SH-SY5Y (cell line): ENCODE measurements around the gene HPS3.
A peak's percentile ranks its signal among the peaks of the same experiment; 100 is the strongest.

Source experiments
- GATA2 ChIP-seq: IDR thresholded peaks from 2 replicates; pipeline ENCODE4 v1.6.1; 2011; ENCODE audit warnings: mild to moderate bottlenecking, low read depth, low read length
- GATA3 ChIP-seq: IDR thresholded peaks from 2 replicates; pipeline ENCODE4 v1.6.1; 2011; ENCODE audit warnings: low read depth, mild to moderate bottlenecking, low read length, moderate library complexity

HPS3 gene

GRCh38 chr3:149198611-149199010, 69.2 kb downstream of the HPS3 start:
- TF ChIP-seq GATA3 (no peak), GATA2 (no peak)

GRCh38 chr3:149199474-149199873, 70.0 kb downstream of the HPS3 start:
- TF ChIP-seq GATA3 (no peak), GATA2 (no peak)

GRCh38 chr3:149203758-149204157, 74.3 kb downstream of the HPS3 start:
- TF ChIP-seq GATA3, result no peak
- TF ChIP-seq GATA2, result no peak

- TF ChIP-seq GATA3, result no peak
- TF ChIP-seq GATA2, result no peak
Measured at GRCh38 chr3:149204390-149204991, 75.1 kb downstream of the HPS3 start.

DNA sequence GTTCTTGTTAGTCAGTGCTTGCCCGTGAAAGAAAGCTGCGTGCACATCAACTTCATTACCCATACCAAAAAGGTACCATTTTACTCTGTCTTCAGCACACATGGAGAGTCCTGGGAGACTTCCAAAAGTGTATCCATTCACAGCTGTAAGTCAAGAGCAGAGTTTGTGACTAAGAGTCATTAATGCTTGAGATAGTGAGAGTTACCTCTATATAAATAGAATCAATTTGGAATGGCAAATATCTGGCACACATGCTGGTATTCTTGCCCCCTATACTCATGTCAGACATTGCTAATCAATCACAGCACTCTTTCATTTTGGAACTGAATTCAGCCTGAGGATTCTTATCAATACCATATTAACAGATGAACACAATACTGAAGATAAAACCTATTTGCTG, 78.0 kb downstream of the HPS3 start:
- TF ChIP-seq GATA3 (no peak), GATA2 (no peak)

DNA sequence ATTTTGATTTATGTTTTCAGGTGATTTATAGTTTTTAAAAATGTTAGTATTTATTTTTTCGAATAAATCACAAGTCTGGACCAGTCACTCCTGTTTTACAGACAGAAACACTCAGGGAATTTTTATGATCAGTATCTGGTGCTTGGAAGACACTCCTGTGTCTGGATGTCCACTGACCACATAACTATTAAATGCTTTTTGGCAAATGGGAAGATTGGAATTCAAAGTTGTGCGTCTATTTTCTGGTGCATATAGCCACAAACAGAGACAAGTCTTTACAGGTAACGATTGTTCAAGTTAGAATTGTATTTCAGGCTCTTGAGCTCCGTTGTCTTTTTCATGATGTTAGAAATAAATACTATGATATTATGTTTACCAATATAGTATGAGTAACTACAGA, 80.0 kb downstream of the HPS3 start:
- TF ChIP-seq GATA2 (no peak), GATA3 (no peak)

GRCh38 chr3:149212386-149212785, 82.9 kb downstream of the HPS3 start:
- TF ChIP-seq GATA2, result no peak

- TF ChIP-seq GATA3, result no peak
- TF ChIP-seq GATA2, result no peak
Measured at GRCh38 chr3:149214702-149215101, 85.3 kb downstream of the HPS3 start.

DNA sequence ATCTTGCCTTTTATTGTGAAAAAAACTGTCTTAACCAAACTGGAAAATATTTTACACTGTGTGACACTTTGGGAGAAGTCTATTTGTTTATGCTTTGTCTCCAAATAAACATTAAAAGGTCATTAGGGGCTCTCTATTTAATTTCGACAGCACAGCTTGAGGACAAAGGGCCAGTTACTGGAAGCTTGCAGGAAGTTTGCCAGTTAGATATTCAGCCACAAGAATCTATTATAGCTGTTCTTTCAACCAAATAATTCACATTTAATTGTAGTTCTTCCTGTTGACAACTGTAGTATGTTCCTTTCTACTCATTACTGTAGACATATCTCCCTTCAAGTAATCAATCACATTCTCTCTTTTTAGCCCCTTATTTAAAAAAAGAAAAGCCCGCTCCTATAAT, 86.1 kb downstream of the HPS3 start:
- TF ChIP-seq GATA3 (no peak), GATA2 (no peak)

GRCh38 chr3:149216193-149216869, 86.9 kb downstream of the HPS3 start:
- peak; percentile 34; the same call in 1 of the 2 replicates for TF ChIP-seq GATA2
- TF ChIP-seq GATA3, result no peak

DNA sequence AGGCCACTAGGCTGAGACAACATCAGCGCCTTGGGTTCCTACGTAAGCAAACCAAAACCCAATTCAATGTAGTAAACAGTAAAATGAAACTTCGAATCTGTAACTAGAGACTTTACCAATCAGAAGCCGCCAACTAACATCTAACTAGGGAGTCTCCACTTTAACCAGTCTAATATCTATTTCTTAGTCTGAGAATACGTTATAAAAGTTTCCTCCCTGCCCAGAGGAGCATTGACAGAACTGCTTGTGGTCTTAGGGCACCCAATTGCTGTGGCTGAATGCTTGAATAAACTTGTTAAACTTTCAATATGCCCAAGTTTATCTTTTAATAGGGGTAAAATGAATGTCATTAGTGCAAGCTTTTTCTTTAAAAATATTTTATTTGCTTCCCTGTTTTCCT, 87.9 kb downstream of the HPS3 start:
- TF ChIP-seq GATA3, result no peak
- no peak for TF ChIP-seq GATA2

GRCh38 chr3:149221783-149222517, 92.5 kb downstream of the HPS3 start, which contains the start of gene CP:
CP (minus strand) TSS chr3:149221829; CDS start chr3:149221792, 37 bp downstream.
- TF ChIP-seq GATA2, result no peak
- no peak for TF ChIP-seq GATA3
